HepG2 (cell line): ENCODE measurements around the gene RERE. TPM values are rescaled to one million over a fixed set of nuclear protein-coding genes. Genes with fewer than 3 reads are reported as not detected.

ENCODE experiments used
- AKAP8 ChIP-seq: sonication (generic); formaldehyde crosslinking; IDR thresholded peaks from 2 replicates; pipeline ENCODE4 v1.5.1; 2020; ENCODE audit warnings: mild to moderate bottlenecking, missing genetic modification reagents
- CREB1 ChIP-seq, 2 experiments: fragments of 450-650 bp in 1 of 2; IDR thresholded peaks; 2 replicates each; pipeline ENCODE4 v1.6.1; 2016 to 2017; ENCODE audit warnings: control low read depth in 1 of 2, mild to moderate bottlenecking in 1 of 2, missing compliant biosample characterization in 1 of 2, missing genetic modification characterization in 1 of 2
- CREM ChIP-seq, 2 experiments: sonication (generic) in 1 of 2; formaldehyde crosslinking in 1 of 2; IDR thresholded peaks; 2 replicates each; pipeline versions ENCODE4 v1.4.0 to v1.6.1; 2016 to 2020; ENCODE audit warnings: antibody characterized with exemption in 1 of 2, mild to moderate bottlenecking in 1 of 2, missing genetic modification reagents in 1 of 2
- HDAC1 ChIP-seq: sonication (generic); formaldehyde crosslinking; IDR thresholded peaks from 2 replicates; pipeline ENCODE4 v1.5.1; 2020; ENCODE audit warnings: mild to moderate bottlenecking, missing genetic modification reagents
- HDAC2 ChIP-seq: sonication (generic); formaldehyde crosslinking; IDR thresholded peaks from 2 replicates; pipeline ENCODE4 v1.4.0; 2020; ENCODE audit warnings: missing genetic modification reagents
- HMG20B ChIP-seq: conservative IDR thresholded peaks from 2 replicates; pipeline ENCODE4 v1.6.1; 2016; ENCODE audit warnings: missing genetic modification reagents, missing compliant biosample characterization
- HNRNPL ChIP-seq: fragments of 200-400 bp; formaldehyde crosslinking; IDR thresholded peaks from 2 replicates; pipeline ENCODE4 v1.6.1; 2017; ENCODE audit warnings: mild to moderate bottlenecking, low read depth, low read length
- HOXA3 ChIP-seq: sonication (generic); formaldehyde crosslinking; IDR thresholded peaks from 2 replicates; pipeline ENCODE4 v1.5.0; 2020; ENCODE audit warnings: missing genetic modification reagents
- KLF12 ChIP-seq: sonication (generic); formaldehyde crosslinking; IDR thresholded peaks from 2 replicates; pipeline ENCODE4 v1.4.0; 2020; ENCODE audit warnings: missing genetic modification reagents, borderline replicate concordance
- KLF9 ChIP-seq: IDR thresholded peaks from 2 replicates; pipeline ENCODE4 v1.6.1; 2016; ENCODE audit warnings: low read depth
- MED1 ChIP-seq: sonication (generic); formaldehyde crosslinking; IDR thresholded peaks from 2 replicates; pipeline ENCODE4 v1.4.0; 2020; ENCODE audit warnings: missing genetic modification reagents
- NPAS2 ChIP-seq: sonication (generic); formaldehyde crosslinking; IDR thresholded peaks from 2 replicates; pipeline ENCODE4 v1.8.0; 2022; ENCODE audit warnings: mild to moderate bottlenecking, missing genetic modification reagents, borderline replicate concordance
- ZNF207 ChIP-seq: fragments of 450-650 bp; IDR thresholded peaks from 2 replicates; pipeline ENCODE4 v1.6.1; 2016; ENCODE audit warnings: antibody characterized with exemption, borderline replicate concordance
- polyA plus RNA-seq, 8 experiments: library from polyadenylated mRNA; depleted of rRNA in 3 of 8; stranded (reverse) in 7 of 8; unstranded in 1 of 8; fragments of >200 nt; fragmentation: Illumina TruSeq in 4 of 8; extraction: Trizol in 4 of 8; gene quantifications; 2 replicates each; pipeline versions ENCODE4 v1.2.1 to v1.2.3, GENCODE V29; 2011 to 2016; ENCODE audit warnings: low read depth in 4 of 8, missing spikeins in 1 of 8, mixed read lengths in 1 of 8; ENCODE audit not compliant: insufficient read depth in 1 of 8
- total RNA-seq, 5 experiments: library from RNA; depleted of rRNA; stranded (reverse); fragments of >200 nt; fragmentation: Illumina TruSeq; extraction: Trizol; gene quantifications; 2 replicates each; pipeline ENCODE4 v1.2.3, GENCODE V29; 2016; ENCODE audit warnings: low read depth in 1 of 5
- TF ChIP-seq, protein P1 (sequence below), 2 experiments: sonication (generic) in 1 of 2; formaldehyde crosslinking in 1 of 2; IDR thresholded peaks; 2 replicates each; pipeline versions ENCODE4 v1.4.0 to v1.6.1; 2018 to 2020; ENCODE audit warnings: missing genetic modification reagents in 2 of 2, borderline replicate concordance in 1 of 2, low read depth in 1 of 2, mild to moderate bottlenecking in 1 of 2, missing biosample characterization in 1 of 2
- TF ChIP-seq, protein P2 (sequence below): sonication (generic); formaldehyde crosslinking; IDR thresholded peaks from 2 replicates; pipeline ENCODE4 v1.4.0; 2020; ENCODE audit warnings: mild to moderate bottlenecking, missing genetic modification reagents, borderline replicate concordance
- TF ChIP-seq, protein P3 (sequence below): IDR thresholded peaks from 2 replicates; pipeline ENCODE4 v1.6.1; 2016; ENCODE audit warnings: mild to moderate bottlenecking
- TF ChIP-seq, protein P4 (sequence below): sonication (generic); formaldehyde crosslinking; IDR thresholded peaks from 2 replicates; pipeline ENCODE4 v1.4.0; 2020; ENCODE audit warnings: missing genetic modification reagents, borderline replicate concordance

The RERE gene
- total and polyA plus RNA-seq, 2 of the 13 experiments (the other 11 are each of a cell fraction or from before 2014, with no cell fraction given): 18.3 to 21.9 TPM

DNA sequence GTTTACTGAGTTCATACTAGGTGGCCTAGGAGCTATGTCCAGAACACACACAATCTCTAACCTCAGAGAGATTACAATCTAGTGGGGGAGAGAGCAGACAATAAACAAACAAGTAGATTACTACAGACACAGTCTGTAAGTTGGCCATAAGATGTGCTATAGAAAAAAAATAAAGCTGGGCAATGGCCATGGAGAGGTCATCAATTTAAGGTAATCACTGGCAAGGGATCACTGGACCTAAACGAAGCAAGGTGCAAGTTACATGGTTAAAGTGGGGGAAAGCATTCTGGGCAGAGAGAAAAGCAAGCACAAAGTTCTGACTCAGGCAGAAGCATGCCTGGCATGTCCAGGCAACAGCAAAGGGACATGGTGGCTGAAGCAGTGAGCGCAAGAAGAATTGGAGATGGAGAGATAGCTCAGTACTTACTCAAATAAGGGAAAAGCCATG lies 147.0 kb downstream of the RERE start (continued):
- TF ChIP-seq, protein P1, sequence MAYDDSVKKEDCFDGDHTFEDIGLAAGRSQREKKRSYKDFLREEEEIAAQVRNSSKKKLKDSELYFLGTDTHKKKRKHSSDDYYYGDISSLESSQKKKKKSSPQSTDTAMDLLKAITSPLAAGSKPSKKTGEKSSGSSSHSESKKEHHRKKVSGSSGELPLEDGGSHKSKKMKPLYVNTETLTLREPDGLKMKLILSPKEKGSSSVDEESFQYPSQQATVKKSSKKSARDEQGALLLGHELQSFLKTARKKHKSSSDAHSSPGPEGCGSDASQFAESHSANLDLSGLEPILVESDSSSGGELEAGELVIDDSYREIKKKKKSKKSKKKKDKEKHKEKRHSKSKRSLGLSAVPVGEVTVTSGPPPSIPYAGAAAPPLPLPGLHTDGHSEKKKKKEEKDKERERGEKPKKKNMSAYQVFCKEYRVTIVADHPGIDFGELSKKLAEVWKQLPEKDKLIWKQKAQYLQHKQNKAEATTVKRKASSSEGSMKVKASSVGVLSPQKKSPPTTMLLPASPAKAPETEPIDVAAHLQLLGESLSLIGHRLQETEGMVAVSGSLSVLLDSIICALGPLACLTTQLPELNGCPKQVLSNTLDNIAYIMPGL (CRISPR knock-in tag; IDR thresholded peaks at IDR 0.05; ENCODE audit: borderline replicate concordance in 1 of 2, low read depth in 1 of 2): no peak
- TF ChIP-seq KLF9 (no peak), AKAP8 (CRISPR knock-in tag) (no peak), ZNF207 (no peak), HOXA3 (CRISPR knock-in tag) (0 out of 2 replicates have a peak, but pooled peaks have one; percentile 26), HDAC1 (peak; percentile 61), MED1 (CRISPR knock-in tag) (peak; percentile 26), HNRNPL (no peak), CREB1 (IDR thresholded peaks at IDR 0.05) (no peak), CREB1 (CRISPR knock-in tag; IDR thresholded peaks at IDR 0.05) (peak; percentile 69), HMG20B (CRISPR knock-in tag) (0 out of 2 replicates have a peak, but pooled peaks have one; percentile 48), CREM (IDR thresholded peaks at IDR 0.05) (peak; percentile 61; the same call in 1 of the 2 replicates), CREM (CRISPR knock-in tag; IDR thresholded peaks at IDR 0.05) (no peak), NPAS2 (CRISPR knock-in tag) (no peak), KLF12 (CRISPR knock-in tag) (no peak), HDAC2 (CRISPR knock-in tag) (peak; percentile 38)
- TF ChIP-seq, protein P2, sequence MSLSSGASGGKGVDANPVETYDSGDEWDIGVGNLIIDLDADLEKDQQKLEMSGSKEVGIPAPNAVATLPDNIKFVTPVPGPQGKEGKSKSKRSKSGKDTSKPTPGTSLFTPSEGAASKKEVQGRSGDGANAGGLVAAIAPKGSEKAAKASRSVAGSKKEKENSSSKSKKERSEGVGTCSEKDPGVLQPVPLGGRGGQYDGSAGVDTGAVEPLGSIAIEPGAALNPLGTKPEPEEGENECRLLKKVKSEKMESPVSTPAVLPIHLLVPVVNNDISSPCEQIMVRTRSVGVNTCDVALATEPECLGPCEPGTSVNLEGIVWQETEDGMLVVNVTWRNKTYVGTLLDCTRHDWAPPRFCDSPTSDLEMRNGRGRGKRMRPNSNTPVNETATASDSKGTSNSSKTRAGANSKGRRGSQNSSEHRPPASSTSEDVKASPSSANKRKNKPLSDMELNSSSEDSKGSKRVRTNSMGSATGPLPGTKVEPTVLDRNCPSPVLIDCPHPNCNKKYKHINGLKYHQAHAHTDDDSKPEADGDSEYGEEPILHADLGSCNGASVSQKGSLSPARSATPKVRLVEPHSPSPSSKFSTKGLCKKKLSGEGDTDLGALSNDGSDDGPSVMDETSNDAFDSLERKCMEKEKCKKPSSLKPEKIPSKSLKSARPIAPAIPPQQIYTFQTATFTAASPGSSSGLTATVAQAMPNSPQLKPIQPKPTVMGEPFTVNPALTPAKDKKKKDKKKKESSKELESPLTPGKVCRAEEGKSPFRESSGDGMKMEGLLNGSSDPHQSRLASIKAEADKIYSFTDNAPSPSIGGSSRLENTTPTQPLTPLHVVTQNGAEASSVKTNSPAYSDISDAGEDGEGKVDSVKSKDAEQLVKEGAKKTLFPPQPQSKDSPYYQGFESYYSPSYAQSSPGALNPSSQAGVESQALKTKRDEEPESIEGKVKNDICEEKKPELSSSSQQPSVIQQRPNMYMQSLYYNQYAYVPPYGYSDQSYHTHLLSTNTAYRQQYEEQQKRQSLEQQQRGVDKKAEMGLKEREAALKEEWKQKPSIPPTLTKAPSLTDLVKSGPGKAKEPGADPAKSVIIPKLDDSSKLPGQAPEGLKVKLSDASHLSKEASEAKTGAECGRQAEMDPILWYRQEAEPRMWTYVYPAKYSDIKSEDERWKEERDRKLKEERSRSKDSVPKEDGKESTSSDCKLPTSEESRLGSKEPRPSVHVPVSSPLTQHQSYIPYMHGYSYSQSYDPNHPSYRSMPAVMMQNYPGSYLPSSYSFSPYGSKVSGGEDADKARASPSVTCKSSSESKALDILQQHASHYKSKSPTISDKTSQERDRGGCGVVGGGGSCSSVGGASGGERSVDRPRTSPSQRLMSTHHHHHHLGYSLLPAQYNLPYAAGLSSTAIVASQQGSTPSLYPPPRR (CRISPR knock-in tag): peak; percentile 50; the same call in 1 of the 2 replicates
- TF ChIP-seq, protein P3, sequence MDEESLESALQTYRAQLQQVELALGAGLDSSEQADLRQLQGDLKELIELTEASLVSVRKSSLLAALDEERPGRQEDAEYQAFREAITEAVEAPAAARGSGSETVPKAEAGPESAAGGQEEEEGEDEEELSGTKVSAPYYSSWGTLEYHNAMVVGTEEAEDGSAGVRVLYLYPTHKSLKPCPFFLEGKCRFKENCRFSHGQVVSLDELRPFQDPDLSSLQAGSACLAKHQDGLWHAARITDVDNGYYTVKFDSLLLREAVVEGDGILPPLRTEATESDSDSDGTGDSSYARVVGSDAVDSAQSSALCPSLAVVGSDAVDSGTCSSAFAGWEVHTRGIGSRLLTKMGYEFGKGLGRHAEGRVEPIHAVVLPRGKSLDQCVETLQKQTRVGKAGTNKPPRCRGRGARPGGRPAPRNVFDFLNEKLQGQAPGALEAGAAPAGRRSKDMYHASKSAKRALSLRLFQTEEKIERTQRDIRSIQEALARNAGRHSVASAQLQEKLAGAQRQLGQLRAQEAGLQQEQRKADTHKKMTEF (CRISPR knock-in tag): peak; percentile 38; the same call in 1 of the 2 replicates
- TF ChIP-seq, protein P4, sequence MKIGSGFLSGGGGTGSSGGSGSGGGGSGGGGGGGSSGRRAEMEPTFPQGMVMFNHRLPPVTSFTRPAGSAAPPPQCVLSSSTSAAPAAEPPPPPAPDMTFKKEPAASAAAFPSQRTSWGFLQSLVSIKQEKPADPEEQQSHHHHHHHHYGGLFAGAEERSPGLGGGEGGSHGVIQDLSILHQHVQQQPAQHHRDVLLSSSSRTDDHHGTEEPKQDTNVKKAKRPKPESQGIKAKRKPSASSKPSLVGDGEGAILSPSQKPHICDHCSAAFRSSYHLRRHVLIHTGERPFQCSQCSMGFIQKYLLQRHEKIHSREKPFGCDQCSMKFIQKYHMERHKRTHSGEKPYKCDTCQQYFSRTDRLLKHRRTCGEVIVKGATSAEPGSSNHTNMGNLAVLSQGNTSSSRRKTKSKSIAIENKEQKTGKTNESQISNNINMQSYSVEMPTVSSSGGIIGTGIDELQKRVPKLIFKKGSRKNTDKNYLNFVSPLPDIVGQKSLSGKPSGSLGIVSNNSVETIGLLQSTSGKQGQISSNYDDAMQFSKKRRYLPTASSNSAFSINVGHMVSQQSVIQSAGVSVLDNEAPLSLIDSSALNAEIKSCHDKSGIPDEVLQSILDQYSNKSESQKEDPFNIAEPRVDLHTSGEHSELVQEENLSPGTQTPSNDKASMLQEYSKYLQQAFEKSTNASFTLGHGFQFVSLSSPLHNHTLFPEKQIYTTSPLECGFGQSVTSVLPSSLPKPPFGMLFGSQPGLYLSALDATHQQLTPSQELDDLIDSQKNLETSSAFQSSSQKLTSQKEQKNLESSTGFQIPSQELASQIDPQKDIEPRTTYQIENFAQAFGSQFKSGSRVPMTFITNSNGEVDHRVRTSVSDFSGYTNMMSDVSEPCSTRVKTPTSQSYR (CRISPR knock-in tag): 0 out of 2 replicates have a peak, but pooled peaks have one; percentile 13
